Neural progenitor cell (in vitro differentiated cells): ENCODE data around the gene POLE3.

Experiments
- CTCF ChIP-seq: fragments of 200-600 bp; sonication (generic); IDR thresholded peaks from 2 replicates; pipeline ENCODE4 v1.5.1; 2017; ENCODE audit warnings: antibody characterized with exemption, mild to moderate bottlenecking
- EZH2 ChIP-seq: fragments of 200-600 bp; sonication (generic); IDR thresholded peaks from 2 replicates; pipeline ENCODE4 v1.6.1; 2017; ENCODE audit warnings: antibody characterized with exemption, mild to moderate bottlenecking, moderate library complexity
- EZH2phosphoT487 ChIP-seq: fragments of 200-600 bp; sonication (generic); IDR thresholded peaks from 2 replicates; pipeline ENCODE4 v1.6.1; 2017; ENCODE audit warnings: antibody characterized with exemption

- TF ChIP-seq CTCF (no peak), EZH2phosphoT487 (no peak), EZH2 (no peak)
These were observed 20.7 kb upstream of the POLE3 start for GRCh38 chr9:113431191-113431590.
